ENCODE data around the gene UCN. TPM values are rescaled to one million over a fixed set of nuclear protein-coding genes. Genes with fewer than 3 reads are reported as not detected.

Gene UCN
- total RNA-seq, 2 donors from 2014 or later: 2.9 TPM; not detected in 1

- intact Hi-C loops (cut with DNase I): no loop called here
- no peaks in the 10 kb centered on the region for H3K36me3 ChIP-seq (replicated peaks in 1 of 2; ENCODE audit: insufficient read depth in 1 of 2, low read depth in 2 of 2)
- no peak overlapping the region for H3K4me3 ChIP-seq
- H3K27me3 ChIP-seq: peaks cover 0 to 41% of the 10 kb centered on the region in 2 donors
- H3K27ac ChIP-seq: no peak overlapping the region
- H3K9me3 ChIP-seq: no peaks in the 10 kb centered on the region
- ATAC-seq: no peak
- DNase-seq: no peak
- H3K4me1 ChIP-seq: peaks cover 37% of the 10 kb centered on the region
- WGBS, 2 donors: 8 to 16% methylated on average over 16 to 18 of the region's 40 CpGs
- no peak for TF ChIP-seq POLR2A (IDR thresholded peaks at IDR 0.05)
- TF ChIP-seq CTCF (IDR thresholded peaks at IDR 0.05): no peak
Observed at GRCh38 chr2:27261926-27262298, 46.3 kb downstream of the UCN start.

GRCh38 chr2:27261241-27261925 lies 46.9 kb downstream of the UCN start:
- intact Hi-C loops (cut with DNase I): no loop called here
- no peaks in the 10 kb centered on the region for H3K36me3 ChIP-seq (replicated peaks in 1 of 2; ENCODE audit: insufficient read depth in 1 of 2, low read depth in 2 of 2)
- 56 to 60% methylated on average over 11 of the region's 11 CpGs for WGBS, 2 donors
- H3K4me1 ChIP-seq: peaks cover 37% of the 10 kb centered on the region
- DNase-seq: no peak
- TF ChIP-seq POLR2A (IDR thresholded peaks at IDR 0.05) (no peak), CTCF (IDR thresholded peaks at IDR 0.05) (no peak)
- H3K27me3 ChIP-seq: peaks cover 0 to 37% of the 10 kb centered on the region in 2 donors
- H3K9me3 ChIP-seq: no peaks in the 10 kb centered on the region
- no peak overlapping the region for H3K27ac ChIP-seq
- no peak for ATAC-seq
- H3K4me3 ChIP-seq: no peak overlapping the region

GRCh38 chr2:27258051-27258450 lies 50.2 kb downstream of the UCN start:
- DNase-seq (no peak), ATAC-seq (no peak)
- Histone ChIP-seq H3K36me3 (replicated peaks in 1 of 2; ENCODE audit: insufficient read depth in 1 of 2, low read depth in 2 of 2) (no peaks in the 10 kb centered on the region), H3K27me3 (peaks cover 0 to 18% of the 10 kb centered on the region in 2 donors), H3K4me3 (no peak overlapping the region), H3K27ac (no peak overlapping the region), H3K9me3 (no peaks in the 10 kb centered on the region), H3K4me1 (peaks cover 15% of the 10 kb centered on the region)
- intact Hi-C loops (cut with DNase I): no loop called here
- 77 to 81% methylated on average over 5 to 8 of the region's 8 CpGs for WGBS, 2 donors
- TF ChIP-seq POLR2A (IDR thresholded peaks at IDR 0.05): no peak
- no peak for TF ChIP-seq CTCF (IDR thresholded peaks at IDR 0.05)

Other genes starting within 250 kb of the UCN start
- 100 to 1,000 TPM; 103 to 129 TPM for gene OST4, start 236.8 kb downstream of the UCN start, total RNA-seq
- 10 to 100 TPM; 21.8 to 24.1 TPM for gene EMILIN1, start 229.8 kb downstream of the UCN start, total RNA-seq
- gene KHK, start 221.7 kb downstream of the UCN start, total RNA-seq: 1 to 10 TPM; 4.2 to 7.3 TPM
- gene CGREF1, start 189.3 kb downstream of the UCN start, total RNA-seq: 1 to 10 TPM; 1.0 to 3.0 TPM
- gene ABHD1, start 184.6 kb downstream of the UCN start, total RNA-seq: under 1 TPM in 1 of 2 donors, not detected in 1; 0.33 TPM
- 100 to 1,000 TPM in 1 of 2 donors, 10 to 100 TPM in 1; 56.3 to 103 TPM for gene PREB, start 173.8 kb downstream of the UCN start, total RNA-seq
- gene PRR30, start 169.0 kb downstream of the UCN start, total RNA-seq: not detected
- gene TCF23, start 159.4 kb downstream of the UCN start, total RNA-seq: under 1 TPM; under 0.01 to 0.66 TPM
- 10 to 100 TPM; 69.2 to 75.0 TPM for gene ATRAID, start 96.4 kb downstream of the UCN start, total RNA-seq
- 10 to 100 TPM; 17.4 to 34.6 TPM for gene SLC5A6, start 96.2 kb downstream of the UCN start, total RNA-seq
- 10 to 100 TPM; 18.4 to 36.9 TPM for gene CAD, start 91.1 kb downstream of the UCN start, total RNA-seq
- not detected for gene SLC30A3, start 45.4 kb downstream of the UCN start, total RNA-seq
- gene DNAJC5G, start 33.0 kb downstream of the UCN start, total RNA-seq: 1 to 10 TPM in 1 of 2 donors, not detected in 1; 1.3 TPM
- gene TRIM54, start 26.0 kb downstream of the UCN start, total RNA-seq: under 1 TPM in 1 of 2 donors, not detected in 1; 0.26 TPM
- gene MPV17, start 14.7 kb upstream of the UCN start, total RNA-seq: 10 to 100 TPM; 56.7 to 64.3 TPM
- gene GTF3C2, start 48.3 kb upstream of the UCN start, total RNA-seq: 10 to 100 TPM; 26.2 to 73.2 TPM
- 10 to 100 TPM; 24.9 to 39.2 TPM for gene EIF2B4, start 61.9 kb upstream of the UCN start, total RNA-seq
- gene SNX17, start 62.2 kb upstream of the UCN start, total RNA-seq: 10 to 100 TPM; 50.4 to 70.8 TPM
- gene ZNF513, start 72.3 kb upstream of the UCN start, total RNA-seq: 10 to 100 TPM; 11.7 to 22.1 TPM
- gene PPM1G, start 101.1 kb upstream of the UCN start, total RNA-seq: 10 to 100 TPM; 36.3 to 49.4 TPM
- gene NRBP1, start 120.2 kb upstream of the UCN start, total RNA-seq: 10 to 100 TPM; 34.2 to 36.6 TPM
- 10 to 100 TPM; 11.9 to 25.2 TPM for gene KRTCAP3, start 133.9 kb upstream of the UCN start, total RNA-seq
- gene IFT172, start 181.3 kb upstream of the UCN start, total RNA-seq: 10 to 100 TPM; 14.3 to 41.2 TPM
- gene FNDC4, start 186.8 kb upstream of the UCN start, total RNA-seq: 10 to 100 TPM; 10.4 to 20.8 TPM
- 1 to 10 TPM in 1 of 2 donors, not detected in 1; 1.6 TPM for gene GCKR, start 188.4 kb upstream of the UCN start, total RNA-seq